ENCODE data around the gene DCAF16.

Gene DCAF16

DNA sequence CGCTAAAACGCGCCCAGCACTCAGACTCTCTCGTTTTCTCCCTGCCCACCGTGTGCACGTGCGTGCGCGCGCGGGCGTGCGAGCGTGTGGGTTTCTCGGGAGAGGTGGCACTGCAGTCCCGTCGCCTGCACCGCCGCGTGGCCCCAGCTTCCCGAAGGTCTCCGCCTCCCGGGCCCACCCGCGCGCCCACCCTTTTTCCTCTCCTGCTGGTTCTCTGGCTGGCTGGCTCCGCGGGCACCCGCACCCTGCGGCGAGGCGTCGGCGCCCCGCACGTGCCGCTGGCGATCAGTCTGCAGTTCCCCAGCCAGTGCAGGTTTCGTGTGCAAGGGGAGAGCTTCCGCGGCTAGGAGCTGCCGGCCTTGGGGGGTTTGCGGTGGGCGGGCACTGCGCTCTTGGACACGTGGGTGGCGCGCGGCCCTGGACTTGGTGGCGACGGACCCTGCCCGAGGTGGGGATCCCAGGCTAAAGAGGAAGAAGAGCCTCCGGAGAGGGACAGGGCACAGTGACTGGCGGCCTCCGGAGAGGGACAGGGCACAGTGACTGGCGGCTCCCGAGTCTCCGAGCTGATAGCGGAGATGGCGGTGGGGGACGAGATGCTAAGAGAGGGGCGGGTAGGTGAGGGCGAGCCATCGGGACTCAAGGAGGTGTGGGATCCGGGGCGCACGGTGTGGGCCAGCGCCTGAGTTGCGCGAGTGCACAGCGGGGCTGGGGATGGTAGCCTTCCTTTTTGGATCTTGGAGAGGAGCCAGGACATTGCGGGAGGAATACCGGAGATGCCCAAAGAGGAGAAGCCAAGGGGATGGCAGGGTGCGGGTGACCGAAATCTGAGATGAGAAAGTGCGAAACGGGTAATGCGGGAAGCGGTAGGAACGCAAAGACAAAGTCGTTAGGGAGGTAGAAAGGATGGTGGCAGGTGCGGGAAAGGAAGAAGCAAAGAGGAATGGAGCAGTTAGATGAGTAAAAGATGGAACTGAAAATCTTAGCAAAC lies 29.0 kb downstream of the DCAF16 start, which contains the start of gene FAM184B:
Gene FAM184B (minus strand): TSS at position 322 of the 988 bp plus-strand sequence. CDS start 322 bp downstream, outside the sequence.
- no peak for DNase-seq

DNA sequence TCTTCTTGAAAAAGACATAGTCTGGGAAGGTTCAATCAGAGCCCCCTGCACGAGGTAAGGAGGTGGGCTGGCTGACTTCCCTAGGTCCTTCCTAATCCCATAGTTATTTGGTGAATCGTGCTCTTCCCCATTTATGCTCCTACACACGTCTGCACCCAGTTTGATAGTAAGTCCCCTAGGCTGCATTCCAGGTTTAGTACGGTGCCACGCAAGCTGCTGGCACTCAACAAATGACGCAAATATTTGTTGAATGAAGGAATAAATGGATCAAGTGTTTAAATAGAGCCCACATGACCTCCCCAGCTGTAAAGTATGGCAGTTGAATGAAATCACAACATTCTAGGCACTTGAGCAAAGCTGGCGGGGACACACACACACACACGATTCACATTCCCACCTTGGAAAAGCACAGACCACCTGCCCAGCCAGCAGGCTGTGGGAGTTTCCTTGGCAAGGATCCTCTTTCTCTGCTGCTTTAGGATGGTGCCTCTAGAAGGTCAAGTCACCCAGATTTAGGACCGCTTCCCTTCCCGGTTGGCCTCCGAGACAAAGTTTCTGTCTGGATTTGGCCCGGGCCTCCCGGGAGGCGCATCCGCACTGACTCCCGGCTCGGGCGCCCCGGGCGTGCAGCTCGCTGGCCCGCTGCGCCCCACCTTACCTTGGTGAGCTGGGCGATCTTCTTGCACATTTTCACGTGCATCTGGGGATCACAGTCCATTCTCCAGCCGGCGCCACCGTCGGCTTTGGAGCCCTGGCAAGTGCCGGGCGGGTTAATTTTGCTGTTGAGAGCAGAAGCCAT lies 29.9 kb downstream of the DCAF16 start:
- DNase-seq: no peak

DNA sequence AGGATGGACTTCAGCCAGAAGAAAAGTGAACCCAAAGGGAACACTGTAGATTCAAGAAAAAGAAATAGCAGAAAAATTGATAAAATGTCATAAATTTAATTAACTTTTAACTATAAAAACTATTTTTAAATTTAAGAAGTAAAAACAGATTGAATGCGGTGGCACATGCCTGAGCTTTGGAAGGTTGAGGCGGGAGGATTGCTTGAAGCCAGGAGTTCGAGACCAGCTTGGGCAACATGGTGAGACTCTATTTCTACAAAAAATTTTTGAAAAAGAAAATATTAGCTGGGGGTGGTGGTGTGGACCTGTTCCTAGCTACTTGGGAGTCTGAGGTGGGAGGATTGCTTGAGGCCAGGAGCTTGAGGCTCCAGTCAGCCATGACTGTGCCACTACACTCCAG lies 32.1 kb downstream of the DCAF16 start:
- no peak for DNase-seq

DNA sequence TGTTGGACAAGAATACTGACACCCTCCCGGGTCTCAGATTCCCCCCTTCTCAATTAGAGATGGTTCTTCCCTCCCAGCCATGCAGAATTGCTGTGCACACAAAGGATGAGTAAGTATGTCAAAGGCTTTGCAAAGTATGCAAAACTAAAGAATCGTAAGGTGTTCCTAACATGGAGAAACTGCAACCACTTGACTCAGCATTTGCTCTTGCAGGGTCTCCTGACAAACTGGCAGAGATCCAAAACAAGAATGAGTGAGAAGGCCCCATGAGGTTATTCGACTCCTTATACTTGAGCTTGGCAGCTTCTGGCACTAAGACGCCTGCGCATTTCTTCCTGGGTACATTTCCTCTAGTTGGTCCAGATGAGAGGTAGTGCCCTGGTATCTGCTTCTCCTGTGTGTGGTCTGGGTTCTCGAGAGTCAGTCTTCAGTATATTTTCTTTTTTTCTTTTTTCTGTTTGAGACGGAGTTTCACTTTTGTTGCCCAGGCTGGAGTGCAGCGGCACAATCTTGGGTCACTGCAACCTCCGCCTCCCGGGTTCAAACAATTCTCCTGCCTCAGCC lies 37.3 kb downstream of the DCAF16 start:
- DNase-seq: no peak

DNA sequence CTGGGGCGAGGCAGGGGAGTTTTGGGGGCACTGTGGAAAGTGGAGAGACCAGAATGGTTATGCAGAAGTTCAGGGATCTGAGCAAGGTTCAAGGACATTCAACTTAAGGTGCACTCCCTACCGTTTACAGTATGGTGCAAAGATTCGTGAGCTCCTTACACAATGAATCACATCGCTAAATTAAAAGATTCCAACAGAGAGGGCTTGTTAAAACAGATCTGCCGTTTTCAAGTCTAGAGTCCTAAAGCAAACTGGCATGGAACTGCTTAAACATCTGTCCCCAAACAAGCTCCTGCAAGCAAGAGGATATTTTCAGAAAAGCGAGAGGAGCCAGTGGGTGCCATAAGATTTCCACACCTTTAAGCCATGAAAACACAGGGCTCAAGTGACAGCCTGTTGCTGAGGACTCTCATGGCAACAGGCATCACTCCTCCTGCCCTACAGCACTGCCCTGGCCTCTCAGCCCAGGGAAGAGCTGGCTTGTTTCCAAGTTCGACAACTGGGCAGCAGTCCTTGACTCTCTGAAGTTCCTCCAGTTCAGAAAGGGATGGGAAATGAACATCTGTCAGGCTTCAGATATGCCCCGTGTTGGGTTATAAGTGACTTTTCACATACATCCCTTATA lies 39.2 kb downstream of the DCAF16 start:
- no peak for DNase-seq

DNA sequence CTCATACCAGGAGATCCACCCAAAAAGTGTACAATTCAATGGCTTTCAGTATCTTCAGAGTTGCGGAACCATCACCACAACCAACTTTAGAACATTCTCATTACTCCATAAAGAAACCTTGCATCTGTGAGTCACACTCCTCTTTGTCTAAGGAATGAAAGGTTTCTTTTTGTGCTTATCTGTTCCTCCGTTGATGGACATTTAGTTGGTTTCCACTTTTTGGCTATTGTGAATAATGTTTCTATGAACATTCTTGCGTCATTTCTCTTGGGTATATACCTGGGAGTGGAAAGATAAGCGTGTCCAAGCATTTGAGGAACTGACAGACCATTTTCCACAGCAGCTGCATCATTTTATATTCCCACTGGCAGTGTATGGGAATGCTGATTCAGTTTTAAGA lies 39.7 kb downstream of the DCAF16 start:
- DNase-seq: no peak

DNA sequence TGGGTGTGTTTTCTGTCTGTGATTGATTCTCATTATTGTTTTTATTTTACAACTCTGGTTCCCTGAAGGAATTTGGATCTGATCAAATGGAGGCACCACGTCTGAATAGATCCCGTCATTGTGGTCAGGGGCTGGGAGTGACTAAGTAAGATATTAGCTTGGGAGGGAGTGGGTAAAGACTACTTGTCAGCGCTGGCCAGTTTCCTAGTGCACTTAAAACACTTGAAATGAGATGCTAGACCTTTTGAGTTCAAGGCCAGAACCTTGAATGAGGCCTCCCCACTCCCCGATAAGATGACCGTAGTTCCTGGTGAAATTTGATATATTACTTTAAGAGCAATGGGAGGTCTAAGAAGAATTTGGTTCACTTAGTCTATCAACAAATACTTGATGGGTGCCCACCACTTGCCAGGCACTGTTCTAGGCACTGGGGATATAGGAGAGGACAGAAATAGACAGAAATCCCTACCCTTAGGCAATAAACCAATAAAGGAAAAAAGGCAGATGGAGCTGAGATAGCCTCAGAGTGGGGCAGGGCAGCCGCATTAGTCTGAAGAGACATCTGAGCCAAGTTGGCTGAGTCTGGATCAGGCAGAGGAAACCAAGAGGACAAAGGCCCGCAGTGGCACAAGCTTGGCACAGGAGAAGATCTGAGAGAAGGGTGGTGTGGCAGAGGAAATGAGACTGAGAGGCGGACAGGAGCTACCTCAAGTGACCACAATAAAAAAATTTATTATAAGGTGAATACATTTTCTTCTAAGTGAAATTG lies 41.0 kb downstream of the DCAF16 start:
- no peak for DNase-seq

DNA sequence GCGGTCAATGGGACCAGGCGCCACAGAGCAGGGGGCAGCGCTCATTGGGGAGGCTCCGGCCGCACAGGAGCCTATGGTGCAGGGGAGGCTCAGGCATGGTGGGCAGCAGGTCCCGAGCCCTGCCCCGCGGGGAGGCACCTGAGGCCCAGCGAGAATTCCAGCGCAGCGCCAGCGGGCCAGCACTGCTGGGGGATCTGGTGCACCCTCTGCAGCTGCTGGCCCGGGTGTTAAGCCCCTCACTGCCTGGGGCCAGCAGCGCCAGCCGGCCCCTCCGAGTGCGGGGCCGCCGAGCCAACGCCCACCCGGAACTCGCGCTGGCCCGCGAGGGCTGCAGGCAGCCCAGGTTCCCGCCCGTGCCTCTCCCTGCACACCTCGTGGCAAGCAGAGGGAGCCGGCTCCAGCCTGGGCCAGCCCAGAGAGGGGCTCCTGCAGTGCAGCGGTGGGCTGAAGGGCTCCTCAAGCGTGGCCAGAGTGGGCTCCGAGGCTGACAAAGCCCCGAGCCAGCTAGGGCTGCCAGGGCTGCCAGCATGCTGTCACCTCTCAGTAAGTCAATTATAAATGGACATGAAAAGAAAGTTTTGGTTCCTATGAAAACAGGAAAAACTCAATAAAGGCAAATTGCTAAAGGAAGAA lies 43.6 kb downstream of the DCAF16 start:
- DNase-seq: no peak

DNA sequence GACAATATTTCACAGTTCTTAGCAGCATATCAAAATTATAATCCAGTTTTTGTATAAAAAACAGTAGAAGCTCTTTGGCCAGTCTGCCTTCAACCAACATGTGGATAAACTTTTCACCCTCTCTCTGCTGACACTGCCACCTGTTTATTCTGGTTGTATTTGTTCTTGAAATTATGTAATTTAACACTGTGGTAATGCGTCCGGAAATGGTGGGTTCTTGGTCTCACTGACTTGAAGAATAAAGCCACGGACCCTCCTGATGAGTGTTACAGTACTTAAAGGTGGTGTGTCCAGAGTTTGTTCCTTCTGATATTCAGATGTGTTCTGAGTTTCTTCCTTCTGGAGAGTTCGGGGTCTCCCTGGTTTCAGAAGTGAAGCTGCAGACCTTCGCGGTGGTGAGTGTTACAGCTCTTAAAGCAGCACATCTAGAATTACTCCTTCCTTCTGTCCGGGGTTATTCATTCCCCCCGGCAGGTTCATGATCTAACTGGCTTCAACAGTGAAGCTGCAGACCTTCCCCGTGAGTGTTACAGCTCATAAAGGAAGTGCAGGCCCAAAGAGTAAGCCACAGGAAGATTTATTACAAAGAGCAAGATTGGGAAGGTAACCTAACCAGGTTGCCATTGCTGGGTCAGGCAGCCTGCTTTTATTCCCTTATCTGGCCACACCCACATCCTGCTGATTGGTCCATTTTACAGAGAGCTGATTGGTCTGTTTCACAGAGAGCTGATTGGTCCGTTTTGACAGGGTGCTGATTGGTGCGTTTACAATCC lies 44.9 kb downstream of the DCAF16 start:
- DNase-seq: peak; percentile 6

DNA sequence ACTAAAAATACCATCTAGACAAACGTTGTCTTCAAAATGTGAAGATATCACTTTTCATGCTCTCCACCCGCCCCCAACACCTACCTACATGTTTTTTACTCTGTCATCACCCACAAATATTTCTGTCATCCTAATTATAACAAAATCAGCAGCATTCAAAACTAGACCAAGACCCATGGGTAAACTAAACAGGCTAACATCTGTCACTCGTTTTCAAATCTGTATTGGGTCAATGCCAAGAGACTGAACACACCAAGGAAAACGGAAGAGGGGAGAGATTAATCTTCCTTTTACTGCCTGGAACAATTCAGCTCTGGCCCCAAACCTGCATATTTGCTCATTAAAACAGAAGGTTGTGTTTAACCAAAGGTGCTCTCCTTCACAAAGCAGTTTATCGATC lies 46.6 kb downstream of the DCAF16 start:
- no peak for DNase-seq

DNA sequence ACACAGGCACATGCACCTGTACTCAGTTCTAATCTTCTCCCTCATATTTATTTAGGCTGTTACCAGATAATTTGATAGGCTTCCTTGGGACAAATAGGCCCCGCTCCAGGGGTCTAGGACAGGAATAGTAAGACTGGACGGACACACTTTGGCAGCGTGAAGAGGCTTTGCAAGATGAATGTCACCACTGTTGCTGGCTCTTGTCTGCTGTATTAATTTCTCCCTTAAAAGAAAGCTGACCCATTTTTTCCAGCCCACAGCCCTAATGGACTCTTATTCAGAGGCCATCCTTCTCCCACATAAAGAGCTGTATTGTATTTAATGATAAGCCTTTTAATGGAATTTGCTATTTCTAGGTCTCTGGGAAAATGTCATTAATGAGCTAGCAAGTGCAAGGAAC lies 47.1 kb downstream of the DCAF16 start:
- DNase-seq: no peak

DNA sequence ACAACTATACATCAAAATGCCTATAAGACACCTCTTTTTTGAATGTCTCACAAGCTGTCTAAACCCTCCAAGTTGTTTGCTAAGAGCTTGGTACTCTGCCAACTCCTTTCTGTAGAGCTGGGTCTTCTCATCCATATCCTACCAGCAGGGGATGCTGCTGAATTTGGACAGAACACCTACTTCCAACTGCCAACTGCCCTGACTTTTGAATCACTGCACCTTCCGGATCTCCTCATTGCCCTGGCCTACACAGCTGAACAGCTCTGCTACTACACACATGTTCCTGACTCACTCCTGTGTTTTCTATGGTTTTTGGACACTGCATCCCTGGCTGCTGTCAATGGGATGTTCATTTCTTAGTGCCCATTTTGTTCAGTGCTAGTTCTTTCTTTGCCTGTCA lies 47.8 kb downstream of the DCAF16 start:
- DNase-seq: peak; percentile 6

DNA sequence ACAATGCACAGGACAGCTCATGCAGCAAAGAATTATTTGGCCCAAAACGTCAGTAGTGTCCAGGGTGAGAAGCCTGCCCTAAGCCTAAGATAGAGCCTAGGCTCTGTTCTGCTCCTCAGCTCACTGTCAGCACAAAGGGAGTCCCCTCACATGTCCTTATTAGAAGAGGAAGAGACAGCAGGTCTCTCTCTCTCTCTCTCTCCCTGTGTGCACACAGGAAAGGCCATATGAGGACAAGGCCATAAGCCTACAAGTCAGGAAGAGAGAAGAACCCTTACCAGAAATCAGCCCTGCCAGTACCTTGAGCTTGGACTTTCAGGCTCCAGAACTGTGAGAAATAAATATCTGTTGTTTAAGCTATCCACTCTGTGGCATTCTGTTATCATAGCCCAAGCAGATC lies 49.5 kb downstream of the DCAF16 start:
- peak; percentile 12 for DNase-seq

DNA sequence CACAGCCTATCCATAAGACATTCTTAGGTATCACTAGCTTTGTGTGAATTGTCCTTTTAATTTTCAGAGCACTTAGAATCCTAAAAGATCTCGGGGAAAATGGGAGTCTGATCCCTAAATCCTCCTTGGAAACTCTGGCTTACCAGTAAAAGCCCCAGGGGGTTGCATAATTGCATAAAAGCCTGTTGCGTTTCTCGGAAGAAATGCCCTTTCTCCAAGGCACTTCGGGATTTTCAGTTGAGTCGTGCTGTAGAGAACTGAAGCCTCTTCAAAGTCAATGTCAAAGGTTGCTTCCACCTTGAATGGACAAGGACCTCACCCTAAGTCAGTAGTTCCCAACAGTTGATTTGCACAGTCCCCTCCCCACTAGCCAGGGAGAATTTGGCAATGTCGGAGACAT lies 49.9 kb downstream of the DCAF16 start:
- no peak for DNase-seq

DNA sequence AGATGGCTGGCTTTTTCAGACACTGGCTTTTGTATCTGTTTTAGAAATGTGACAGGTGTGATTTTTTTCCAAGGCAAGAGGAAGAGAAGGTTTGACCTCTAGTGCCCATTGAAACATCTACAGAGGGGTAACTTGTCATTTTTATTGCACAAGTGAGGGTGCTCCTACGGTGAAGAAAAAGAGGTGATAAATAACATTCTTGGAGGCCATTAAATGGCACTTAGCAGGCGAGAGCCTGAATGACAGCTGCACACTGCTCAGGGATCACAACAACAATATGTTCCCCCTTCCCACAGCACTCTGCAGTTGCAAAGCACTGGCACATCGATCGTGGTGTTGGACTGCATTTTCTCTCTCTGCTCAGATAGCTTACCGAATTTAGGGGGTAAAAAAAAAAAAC lies 52.1 kb downstream of the DCAF16 start:
- no peak for DNase-seq

DNA sequence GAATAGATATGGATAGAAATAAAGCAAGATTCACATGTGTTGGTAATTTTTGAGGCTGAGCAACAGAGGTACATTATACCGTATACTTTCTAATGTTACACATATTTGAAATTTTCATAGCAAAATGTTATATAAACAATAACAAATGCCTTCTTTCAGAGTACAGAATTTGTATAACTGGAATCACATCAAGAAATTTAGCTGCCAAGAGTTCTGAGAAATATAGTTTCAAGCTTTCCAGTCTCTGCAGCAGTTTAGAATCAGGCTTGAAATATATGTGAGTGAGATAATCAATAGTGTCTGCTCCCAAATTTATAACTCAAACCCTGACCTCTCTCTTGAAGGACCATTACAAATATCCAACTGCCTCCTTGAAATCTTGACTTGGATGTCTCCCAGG lies 52.9 kb downstream of the DCAF16 start:
- DNase-seq: no peak

DNA sequence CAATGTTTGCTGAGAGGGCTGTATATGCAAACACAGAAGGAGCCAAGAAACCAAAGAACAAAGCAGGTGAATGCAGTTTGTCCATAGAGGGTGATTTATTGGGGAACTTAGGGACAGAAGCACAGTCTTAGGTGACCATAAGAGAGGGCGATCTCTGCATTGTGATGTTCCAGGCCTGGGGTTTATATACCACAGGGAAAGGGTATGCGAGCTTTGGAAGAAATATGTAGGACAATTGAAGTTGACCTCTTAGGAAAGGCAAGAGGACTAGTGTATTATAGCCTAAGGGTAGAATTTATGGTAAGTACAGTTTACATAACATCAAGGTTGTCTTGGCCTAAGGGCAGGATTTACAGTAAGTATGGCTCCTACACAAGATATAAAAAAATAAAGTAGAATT lies 56.9 kb downstream of the DCAF16 start:
- DNase-seq: no peak
